AG04449 (cell line): Measurements from ENCODE around the gene SAA2.
"Not testable (repeated sequence)": the region's sequence is repeated elsewhere in the genome, so short reads cannot be mapped to it uniquely, and the experiment has no call there.

Experiments
- CTCF ChIA-PET: fragments of 350-600 bp; formaldehyde crosslinking; extraction: SDS; loops from one replicate; lab custom pipeline; 2021; ENCODE audit warnings: antibody characterized with exemption; lab: Yijun Ruan, JAX
- POLR2A ChIA-PET: fragments of 400-600, 350-600 bp; formaldehyde crosslinking; extraction: SDS; loops from one replicate; lab custom pipeline; 2020; ENCODE audit warnings: antibody characterized with exemption, inconsistent platforms; lab: Yijun Ruan, JAX
- DNase-seq: peaks from one replicate; pipeline ENCODE4 v3.0.0-alpha.2; 2010; ENCODE audit warnings: low read depth, low spot score
- H3K4me3 ChIP-seq: 2 replicates; pipeline ENCODE4 v1.5.1; 2011; ENCODE audit warnings: low read depth, mild to moderate bottlenecking, control low read depth, low read length
- TF ChIP-seq, protein P1 (sequence below): IDR thresholded peaks from one replicate; pipeline ENCODE4 v1.5.1; 2011; ENCODE audit warnings: mild to moderate bottlenecking, moderate library complexity, low read length, control low read depth, inconsistent platforms; ENCODE audit not compliant: insufficient read depth; ENCODE audit errors: missing control alignments

Gene SAA2

DNA sequence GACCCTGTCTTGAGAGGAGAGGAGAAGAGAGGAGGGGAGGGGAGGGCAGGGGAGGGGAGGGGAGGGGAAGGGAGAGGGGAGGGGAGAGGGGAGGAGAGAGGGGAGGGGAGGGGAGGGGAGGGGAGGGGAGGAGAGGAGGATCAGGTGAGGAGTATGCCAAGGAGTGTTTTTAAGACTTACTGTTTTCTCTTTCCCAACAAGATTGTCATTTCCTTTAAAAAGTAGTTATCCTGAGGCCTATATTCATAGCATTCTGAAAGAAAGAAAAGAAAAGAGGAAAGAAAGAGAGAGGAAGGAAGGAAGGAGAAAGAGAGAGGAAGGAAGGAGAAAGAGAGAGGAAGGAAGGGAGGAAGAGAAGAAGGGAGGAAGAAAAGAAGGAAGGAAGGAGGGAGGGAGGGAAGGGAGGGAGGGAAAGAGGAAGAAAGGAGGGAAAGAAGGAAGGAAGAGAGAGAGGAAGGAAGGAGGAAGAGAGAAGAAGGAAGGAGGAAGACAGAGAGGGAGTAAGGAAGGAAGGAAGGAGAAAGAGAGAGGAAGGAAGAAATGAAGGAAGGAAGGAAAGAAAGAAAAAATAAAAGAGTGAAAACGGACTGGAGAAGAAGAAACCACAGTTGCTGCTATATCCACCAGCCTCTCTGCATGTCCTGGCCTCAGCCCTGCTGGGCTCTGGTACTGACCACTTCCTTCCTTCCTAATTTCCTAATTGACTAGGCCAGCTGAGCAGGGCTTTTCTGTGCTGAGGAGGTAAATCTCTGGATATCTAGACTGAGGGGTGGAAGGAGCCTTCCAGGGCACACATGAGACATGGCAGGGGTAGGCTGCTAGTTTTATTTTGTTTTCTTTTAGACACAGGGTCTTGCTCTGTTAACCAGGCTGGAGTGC, 16.4 kb upstream of the SAA2 start:
- H3K4me3 ChIP-seq: no peak overlapping the region
- no peak for DNase-seq
- TF ChIP-seq, protein P1, sequence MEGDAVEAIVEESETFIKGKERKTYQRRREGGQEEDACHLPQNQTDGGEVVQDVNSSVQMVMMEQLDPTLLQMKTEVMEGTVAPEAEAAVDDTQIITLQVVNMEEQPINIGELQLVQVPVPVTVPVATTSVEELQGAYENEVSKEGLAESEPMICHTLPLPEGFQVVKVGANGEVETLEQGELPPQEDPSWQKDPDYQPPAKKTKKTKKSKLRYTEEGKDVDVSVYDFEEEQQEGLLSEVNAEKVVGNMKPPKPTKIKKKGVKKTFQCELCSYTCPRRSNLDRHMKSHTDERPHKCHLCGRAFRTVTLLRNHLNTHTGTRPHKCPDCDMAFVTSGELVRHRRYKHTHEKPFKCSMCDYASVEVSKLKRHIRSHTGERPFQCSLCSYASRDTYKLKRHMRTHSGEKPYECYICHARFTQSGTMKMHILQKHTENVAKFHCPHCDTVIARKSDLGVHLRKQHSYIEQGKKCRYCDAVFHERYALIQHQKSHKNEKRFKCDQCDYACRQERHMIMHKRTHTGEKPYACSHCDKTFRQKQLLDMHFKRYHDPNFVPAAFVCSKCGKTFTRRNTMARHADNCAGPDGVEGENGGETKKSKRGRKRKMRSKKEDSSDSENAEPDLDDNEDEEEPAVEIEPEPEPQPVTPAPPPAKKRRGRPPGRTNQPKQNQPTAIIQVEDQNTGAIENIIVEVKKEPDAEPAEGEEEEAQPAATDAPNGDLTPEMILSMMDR: no peak
- CTCF ChIA-PET: interaction anchor here (1.1 to 2.0 kb wide), 3 partner anchors 12 to 21 kb away, joined by 3 to 7 read pairs (median 5); no protein-coding TSS in a partner anchor
- POLR2A ChIA-PET: no interaction called here

DNA sequence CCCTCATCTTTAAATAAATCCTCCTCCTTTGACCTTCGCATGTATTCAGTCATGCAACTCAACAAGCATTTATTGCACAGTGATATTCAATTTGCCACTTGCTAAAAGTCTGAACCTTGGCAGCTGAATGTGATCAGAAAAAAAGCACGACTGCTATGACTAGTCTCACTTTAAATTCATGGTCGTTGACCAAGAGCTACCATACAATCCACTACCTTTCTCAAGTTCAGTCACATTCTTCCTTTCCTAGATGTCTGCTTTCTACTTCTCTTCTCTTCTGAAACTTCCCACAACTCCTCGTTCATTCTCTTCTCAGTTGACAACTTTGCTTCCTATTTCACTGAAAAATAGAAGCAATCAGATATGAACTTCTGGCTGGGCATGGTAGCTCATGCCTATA, 15.6 kb upstream of the SAA2 start:
- CTCF ChIA-PET: interaction anchor here (1.2 to 2.0 kb wide), 2 partner anchors 10 to 20 kb away, joined by 3 to 7 read pairs; no protein-coding TSS in a partner anchor
- no peak for DNase-seq
- TF ChIP-seq, protein P1: no peak
- no peak overlapping the region for H3K4me3 ChIP-seq
- POLR2A ChIA-PET: interaction anchor here (0.6 kb wide), 1 partner anchor 132 kb away, joined by 3 read pairs; no protein-coding TSS in a partner anchor

DNA sequence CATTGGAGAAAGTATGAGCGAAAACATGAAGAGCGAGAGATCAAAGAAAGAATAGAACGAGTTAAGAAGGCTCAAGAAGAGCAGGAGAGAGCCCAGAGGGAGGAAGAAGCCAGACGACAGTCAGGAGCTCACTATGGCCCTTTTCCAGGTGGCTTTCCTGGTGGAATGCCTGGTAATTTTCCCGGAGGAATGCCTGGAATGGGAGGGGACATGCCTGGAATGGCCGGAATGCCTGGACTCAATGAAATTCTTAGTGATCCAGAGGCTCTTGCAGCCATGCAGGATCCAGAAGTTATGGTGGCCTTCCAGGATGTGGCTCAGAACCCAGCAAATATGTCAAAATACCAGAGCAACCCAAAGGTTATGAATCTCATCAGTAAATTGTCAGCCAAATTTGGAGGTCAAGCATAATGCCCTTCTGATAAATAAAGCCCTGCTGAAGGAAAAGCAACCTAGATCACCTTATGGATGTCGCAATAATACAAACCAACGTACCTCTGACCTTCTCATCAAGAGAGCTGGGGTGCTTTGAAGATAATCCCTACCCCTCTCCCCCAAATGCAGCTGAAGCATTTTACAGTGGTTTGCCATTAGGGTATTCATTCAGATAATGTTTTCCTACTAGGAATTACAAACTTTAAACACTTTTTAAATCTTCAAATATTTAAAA, 14.3 kb upstream of the SAA2 start:
- ChIA-PET POLR2A (interaction anchor here (1.2 kb wide), 1 partner anchor 50 kb away, joined by 3 read pairs; no protein-coding TSS in a partner anchor), CTCF (interaction anchor here (1.2 to 2.0 kb wide), 2 partner anchors 11 to 19 kb away, joined by 3 to 7 read pairs; no protein-coding TSS in a partner anchor)
- not testable (repeated sequence) for H3K4me3 ChIP-seq, DNase-seq

DNA sequence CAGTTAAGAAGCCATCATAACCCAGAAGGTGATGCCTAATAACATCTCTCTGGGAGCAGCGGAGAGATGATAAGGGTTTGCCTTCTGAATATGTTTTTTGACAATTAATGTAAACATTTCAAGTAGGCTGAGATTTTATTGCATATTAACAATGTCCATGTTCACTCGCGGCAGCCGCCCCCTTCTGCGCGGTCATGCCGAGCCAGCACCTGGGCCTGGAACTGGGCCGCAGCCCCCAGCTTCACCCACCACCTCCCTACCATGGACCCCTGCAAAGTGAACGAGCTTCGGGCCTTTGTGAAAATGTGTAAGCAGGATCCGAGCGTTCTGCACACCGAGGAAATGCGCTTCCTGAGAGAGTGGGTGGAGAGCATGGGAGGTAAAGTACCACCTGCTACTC, 13.3 kb upstream of the SAA2 start:
- TF ChIP-seq, protein P1: no peak
- CTCF ChIA-PET: no interaction called here
- H3K4me3 ChIP-seq: no peak overlapping the region
- no peak for DNase-seq
- POLR2A ChIA-PET: no interaction called here

DNA sequence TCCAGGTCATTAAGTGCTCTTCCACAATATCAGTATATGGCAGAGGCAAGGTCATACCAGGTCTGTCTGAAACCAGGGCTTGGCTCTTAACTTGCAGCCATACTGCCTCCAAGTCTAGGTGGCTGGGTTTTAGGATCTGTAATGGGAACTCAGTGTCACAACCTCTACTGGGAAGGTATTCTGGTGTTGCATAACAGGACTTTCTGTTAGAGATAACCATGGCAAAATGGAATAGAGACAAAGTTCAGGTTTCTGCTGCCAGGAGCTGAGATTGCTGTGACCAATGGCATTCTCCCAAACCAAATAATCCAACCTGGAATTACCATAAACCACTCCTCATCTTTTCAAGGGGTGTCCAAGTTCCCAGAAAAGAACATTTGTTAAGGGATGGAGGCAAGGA, 10.8 kb upstream of the SAA2 start:
- ChIA-PET POLR2A (no interaction called here), CTCF (interaction anchor here (2.0 kb wide), 1 partner anchor 16 kb away, joined by 10 read pairs; no protein-coding TSS in a partner anchor)

DNA sequence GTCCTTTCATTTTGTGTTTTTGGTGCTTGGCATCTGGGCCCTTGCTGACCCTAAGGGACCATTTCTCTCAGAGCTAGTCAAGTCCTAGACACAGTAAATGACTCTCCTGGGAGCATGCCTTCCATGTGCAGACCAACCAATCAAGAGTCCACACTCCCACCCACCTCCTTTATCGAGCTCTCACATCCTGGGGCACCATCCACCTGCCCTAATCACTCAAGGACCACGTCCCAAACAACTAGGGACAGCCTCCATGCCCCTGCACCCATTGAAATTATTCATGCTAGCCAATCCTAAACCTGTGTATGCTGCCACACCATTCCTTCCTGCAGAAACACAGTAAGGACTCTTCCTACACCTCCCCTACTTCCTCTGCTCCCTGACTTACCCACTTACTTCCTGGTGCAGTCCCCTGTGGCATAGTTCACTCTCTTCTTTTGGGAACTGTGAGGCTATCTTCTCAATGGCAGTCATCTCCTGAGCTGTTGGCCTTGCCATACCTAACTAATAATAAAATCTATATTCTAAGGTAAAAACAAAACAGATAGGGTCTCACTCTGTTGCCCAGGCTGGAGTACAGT, 6.4 kb upstream of the SAA2 start:
- ChIA-PET CTCF (interaction anchor here (1.9 kb wide), 1 partner anchor 11 kb away, joined by 7 read pairs; no protein-coding TSS in a partner anchor), POLR2A (no interaction called here)
- H3K4me3 ChIP-seq: no peak overlapping the region
- no peak for DNase-seq
- TF ChIP-seq, protein P1: no peak

More for the DNA sequence above, 10.8 kb upstream of the SAA2 start:
- TF ChIP-seq, protein P1: no peak
- DNase-seq: no peak
- H3K4me3 ChIP-seq: no peak overlapping the region
